Stimulated activated CD4-positive, alpha-beta T cell treated with anti-CD3 and anti-CD28 coated beads, Interleukin-4, amount 100 ng/mL, for 24 hours (primary cell): ENCODE results near the gene ZG16B.
A peak's percentile ranks its signal among the peaks of the same experiment; 100 is the strongest.

ENCODE experiments used
- DNase-seq: peaks from one replicate; pipeline ENCODE4 v3.0.0-alpha.2; 2020

Gene ZG16B, protein sequence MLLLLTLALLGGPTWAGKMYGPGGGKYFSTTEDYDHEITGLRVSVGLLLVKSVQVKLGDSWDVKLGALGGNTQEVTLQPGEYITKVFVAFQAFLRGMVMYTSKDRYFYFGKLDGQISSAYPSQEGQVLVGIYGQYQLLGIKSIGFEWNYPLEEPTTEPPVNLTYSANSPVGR

DNA sequence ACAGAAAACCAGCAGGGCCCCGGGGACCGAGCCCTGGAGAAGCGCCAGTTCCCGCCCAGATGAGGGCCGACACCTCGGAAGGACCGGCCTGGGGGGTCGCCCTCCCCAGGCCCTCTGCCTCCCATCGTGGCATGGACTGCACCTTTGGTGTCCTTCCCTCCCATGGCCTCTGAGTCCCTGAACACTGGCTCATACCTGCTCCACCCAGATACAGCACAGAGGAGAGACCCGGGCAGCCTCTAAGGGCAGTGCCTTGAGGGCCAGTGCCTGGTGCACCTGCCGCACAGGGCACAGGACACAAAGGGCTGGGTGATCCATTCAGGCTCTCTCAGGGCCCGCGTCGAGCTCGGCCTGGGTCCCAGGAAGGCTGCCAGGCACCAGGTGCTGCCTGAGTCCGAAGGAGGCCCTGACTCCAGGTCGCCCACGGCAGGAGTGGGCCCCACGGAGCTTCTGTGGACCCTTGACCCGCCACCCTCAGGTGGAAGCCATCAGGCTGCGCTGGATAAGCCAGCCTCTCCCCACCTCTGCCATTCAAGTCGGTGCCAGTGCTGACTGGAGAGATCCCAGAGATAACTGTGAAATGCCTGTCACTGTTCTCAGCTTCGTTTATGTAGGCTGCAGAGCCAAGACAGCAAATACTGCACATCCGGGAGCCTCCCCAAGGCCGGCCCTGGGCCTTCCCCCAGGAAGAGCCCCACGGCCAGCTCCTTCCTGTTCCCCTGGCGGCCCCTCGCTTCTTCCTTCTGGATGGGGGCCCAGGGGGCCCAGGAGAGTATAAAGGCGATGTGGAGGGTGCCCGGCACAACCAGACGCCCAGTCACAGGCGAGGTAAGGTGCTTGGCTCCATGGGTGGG lies at the start of gene ZG16B:
Gene ZG16B (plus strand): TSS at position 803 of the 854 bp plus-strand sequence. CDS start 139 bp downstream, outside the sequence.
- DNase-seq, result no peak

DNA sequence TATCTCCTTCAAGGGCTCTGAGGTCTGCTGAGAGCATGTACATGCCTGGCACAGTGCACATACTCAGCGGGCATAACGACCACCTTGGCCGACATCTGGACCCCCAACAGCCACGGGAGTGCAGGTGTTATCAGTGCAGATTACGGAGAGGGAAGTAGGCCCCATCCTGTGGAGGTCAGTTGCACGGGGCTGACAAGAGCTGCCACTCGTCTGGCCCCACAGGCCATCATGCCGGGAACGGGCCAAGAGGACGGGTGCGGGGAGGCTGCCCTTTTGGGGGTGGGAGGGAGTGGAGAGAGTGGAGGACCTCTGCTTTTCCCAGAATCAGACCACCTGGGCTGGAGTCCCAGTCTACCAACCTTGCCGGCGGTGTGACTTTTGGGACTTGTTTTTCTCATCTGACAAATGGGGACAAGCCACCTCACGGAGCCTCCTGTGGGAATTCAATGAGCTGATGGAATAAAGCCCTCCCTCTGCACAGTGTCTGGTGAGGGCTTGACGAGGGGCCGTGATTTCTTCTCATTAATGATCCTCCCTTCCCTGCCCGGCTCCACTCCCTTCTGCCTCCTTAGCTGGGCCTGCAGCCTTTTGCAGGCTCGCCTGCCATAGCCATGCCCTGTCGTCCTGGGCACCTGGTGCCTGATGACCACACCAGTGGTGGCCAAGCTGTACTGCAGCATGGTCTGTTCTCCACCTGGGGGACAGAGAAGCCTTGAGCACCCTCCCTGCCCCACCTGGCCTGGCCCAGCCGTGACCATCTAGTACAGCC lies 47.3 kb upstream of the ZG16B start:
- no peak for DNase-seq

DNA sequence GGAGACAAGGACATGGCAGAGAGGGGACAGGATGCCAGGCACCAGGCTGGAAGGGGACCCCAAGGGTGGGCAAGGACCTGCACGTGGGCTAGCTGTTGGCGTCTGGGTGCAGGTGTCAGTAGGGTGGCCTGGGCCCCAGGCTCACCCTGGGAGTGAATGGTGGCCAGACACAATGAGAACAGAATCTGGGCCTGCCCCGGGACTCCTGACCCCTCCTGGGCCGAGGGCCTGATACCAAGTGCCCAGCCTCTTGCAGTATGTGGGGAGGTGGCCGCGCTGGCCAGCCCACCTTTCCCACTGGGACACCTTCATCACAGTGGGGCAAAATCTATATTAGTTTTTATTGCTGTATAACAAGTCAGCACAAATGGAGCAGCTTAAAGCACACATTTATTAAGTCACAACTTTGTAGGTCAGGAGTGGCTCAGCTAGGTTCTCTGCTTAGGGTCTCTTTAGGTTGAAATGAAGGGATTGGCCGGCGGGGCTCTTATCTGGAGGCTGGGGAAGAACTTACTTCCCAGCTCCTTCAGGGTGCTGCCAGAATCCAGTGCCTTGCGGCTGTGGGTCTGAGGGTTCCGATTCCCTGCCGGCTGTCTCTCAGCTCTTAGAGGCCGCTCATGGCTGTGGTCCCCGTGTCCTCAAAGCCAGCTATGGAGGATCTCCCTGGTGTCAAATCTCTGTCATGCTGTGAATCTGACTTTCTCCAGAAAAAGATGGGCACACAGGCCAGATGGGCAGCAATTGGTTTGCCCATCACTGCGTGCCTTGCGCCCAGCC lies 46.3 kb upstream of the ZG16B start:
- DNase-seq, result no peak

DNA sequence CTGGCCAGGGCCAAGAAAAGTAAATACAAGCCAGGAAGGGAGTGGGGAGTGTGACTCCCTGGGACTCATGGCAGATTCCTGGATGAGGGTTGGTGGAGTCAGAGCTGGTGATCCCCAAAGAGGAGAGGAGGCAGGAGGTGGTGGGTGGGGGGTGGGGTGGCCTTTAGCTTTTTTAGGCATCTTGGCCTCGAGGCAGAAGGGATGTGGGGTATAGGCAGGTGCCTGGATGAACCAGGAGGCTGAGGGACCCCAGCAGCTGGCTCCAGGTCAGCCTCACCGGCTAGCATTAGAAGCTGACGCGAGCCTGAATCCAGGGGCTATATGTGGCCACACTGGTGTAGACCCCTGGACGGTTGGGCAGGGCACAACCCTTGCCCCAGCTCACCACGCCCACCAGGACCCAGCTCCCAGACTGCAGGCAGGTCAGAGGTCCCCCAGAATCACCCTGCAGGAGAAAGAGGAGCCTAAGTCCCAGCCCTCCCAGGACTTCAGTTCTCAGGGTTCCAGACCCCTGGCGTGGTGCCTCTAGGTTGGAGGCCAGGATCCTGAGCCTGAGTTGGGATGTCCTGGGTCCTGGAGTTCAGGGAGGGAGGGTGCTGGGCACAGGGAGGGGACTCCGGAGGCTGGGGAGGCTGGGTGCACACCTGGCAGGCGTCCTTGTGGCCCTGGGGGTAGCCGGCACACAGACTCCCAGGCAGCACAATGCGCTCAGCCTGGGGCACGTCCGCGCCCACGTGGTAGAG lies 45.6 kb upstream of the ZG16B start:
- DNase-seq, result no peak

DNA sequence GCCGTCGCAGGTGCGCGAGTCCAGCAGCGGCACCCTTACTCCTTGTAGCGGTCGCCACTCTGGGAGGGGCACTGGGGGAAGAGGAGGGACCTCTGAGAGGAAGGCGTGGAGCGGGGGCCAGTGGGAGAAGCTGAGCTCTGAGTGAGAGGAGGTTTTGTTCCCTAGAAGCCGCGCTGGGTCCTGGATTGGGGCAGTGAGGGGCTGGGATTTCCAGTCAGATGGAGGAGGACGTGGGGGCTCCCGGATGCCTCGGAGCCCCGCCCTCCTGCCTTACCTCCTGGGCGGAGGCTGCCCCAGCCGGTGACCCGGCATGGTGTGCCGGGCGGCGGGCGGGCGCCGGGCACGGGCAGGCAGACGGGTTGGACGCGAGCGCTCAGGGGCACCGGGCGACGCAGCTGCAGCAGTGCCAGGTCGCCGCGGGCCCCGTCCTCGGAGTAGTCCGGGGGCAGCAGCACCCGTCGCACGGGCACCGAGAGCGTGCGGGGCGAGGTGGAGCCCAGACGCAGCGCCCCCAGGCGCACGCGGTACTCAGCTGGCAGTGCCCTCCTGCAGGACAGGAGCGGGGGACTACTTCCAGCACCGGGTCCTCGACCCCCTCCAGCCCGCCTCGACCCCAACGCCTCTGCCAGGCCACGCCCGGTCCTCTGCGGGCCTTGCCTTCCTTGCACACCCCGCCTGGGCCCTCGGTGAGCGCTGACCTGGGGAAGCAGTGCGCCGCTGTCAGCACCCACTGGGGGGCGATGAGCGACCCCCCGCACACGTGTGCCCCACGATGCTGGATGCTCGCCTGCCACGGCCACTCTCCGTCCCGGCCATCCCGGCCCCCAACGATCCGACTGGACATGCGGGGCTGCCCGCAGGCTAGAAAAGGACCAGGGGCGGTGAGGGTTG lies 44.8 kb upstream of the ZG16B start:
- peak; percentile 33 for DNase-seq

DNA sequence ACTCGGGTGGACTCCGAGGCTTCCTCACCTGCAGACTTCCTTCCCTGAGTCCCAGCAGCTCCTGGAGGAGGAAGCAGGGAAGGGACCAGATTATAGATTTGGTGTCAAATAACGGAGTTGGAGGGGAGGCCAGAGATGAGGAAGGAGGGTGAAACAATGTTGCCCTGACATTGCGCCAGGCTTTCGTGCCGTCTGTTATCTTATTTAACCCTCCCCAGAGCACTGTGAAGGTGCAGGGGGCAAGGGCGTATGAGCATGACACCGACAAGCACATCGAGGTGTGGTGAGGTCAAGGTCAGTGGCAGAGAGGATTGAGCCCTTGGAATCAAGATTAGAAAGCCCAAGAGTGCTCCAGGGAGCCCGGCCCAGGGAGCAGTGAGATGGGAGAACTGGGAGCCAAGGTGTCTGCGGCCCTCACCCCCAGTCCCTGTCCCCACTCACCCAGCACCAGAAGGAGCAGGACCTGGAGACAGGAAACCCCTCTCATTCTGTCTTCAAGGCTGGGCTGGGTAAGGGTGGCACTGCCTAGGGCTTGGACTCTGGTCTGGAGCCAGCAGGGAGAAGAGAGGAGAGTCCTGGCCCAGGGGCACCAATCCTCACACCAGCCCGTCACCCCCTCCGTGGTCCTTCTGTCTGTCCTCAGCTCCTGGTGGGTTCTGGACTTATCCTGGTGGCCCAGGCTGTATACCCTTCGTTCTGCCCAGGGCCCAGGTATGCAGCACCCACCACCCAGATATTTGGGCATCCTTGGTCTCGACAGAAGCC lies 43.9 kb upstream of the ZG16B start:
- DNase-seq, result no peak

DNA sequence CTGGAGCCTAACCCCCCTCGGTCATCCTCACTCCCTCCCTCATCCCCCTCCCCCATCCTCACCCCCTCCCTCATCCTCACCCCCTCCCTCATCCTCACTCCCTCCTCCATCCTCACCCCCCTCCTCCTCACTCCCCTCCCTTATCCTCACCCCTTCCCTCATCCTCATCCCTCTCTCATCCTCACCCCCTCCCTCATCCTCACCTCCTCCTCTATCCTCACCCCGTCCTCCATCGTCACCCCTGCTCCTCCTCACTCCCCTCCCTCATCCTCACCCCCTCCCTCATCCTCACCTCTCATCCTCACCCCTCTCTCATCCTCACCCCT lies 43.3 kb upstream of the ZG16B start:
- no peak for DNase-seq

DNA sequence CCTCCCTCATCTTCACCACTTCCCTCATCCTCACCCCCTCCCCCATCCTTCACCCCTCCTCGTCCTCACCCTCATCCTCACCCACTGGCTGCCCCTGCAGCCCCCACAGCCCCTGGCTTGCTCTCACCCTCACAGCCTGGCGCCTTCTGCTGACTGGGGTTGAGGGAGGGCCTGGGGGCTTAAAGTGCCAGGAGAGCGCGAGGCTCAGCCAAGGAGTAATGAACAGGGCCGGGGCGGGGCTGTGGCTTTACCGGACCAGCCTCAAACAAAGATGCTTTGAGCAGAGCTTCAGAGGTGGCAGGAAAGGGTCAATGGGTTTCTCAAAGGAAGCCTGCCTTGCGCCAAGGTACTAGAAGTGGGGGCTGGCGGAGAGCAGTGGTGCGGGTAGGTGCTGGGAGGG lies 42.7 kb upstream of the ZG16B start, which contains the start of gene PRSS33:
Gene PRSS33 (minus strand): TSS at position 155 of the 400 bp plus-strand sequence. CDS start 1,013 bp downstream, outside the sequence.
- DNase-seq, result no peak

DNA sequence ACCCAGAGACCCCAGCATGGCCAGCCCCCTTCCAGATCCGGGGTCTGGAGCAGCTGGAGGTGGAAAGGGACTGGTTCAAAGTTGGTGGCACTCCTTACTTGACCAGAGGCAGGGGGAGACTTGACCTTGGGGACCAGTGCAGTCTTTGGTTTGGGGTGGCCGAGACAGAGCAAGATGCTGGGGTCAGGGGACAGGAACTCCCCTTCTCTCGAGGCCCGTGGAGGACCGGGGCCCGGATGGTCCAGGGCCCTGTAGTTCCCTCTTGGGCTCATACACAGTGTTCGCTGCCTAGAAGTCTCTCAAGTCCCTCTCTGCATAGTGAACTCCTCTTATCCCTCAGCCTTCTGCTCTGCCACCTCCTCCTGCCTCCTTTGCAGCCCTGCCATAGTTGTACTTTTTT lies 42.1 kb upstream of the ZG16B start:
- no peak for DNase-seq

DNA sequence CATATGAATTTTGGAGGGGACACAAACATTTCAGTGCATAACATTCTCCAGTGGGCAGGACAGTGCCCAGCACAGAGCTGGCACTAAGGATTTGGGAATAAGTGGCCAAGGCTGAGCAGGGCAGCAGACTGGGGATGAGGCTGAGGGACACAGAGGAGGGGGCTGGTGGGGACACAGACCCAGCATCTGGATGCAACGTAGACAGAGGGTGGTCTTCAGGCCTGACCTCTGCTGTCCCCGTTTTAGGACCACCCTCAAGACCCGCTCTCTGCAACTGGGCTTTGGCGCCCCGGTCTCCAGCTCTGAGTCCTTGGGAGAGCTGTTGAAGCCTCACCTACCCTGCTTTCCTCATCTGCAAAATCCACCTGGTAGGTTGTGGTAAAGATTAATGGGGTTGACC lies 39.5 kb upstream of the ZG16B start:
- DNase-seq, result no peak

DNA sequence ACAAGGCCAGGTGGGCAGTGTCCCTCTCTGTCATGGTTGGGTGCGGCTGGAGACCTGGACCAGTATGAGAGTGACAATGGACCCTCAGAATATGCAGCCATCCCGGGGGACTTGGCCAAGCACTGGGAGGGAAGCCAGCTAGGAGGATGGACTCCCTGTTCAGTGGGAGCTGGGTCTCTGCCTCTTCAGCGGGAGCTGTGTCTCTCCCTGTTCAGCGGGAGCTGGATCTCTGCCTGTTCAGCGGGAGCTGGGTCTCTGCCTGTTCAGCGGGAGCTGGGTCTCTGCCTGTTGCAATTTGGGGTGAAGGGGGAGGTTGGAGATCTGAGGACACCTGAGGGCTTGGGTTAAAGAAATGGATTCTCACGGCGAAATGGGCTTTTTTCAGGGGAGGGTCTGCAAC lies 38.9 kb upstream of the ZG16B start:
- no peak for DNase-seq

DNA sequence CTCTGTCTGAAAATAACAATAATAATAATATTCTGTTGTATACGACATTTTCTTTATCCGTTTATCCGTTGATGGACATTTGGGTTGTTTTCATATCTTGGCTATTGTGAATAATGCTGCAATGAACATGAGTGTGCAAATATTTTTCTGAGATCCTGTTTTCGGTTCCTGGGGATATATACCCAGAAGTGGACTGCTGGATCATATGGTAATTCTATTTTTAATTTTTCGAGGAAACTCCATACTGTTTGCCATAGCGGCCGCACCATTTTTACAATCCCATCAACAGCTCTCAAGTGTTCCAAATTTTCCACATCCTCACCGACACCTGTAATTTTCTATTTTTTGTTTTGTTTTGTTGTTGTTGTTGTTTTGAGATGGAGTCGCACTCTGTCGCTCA lies 37.2 kb upstream of the ZG16B start:
- DNase-seq, result no peak

DNA sequence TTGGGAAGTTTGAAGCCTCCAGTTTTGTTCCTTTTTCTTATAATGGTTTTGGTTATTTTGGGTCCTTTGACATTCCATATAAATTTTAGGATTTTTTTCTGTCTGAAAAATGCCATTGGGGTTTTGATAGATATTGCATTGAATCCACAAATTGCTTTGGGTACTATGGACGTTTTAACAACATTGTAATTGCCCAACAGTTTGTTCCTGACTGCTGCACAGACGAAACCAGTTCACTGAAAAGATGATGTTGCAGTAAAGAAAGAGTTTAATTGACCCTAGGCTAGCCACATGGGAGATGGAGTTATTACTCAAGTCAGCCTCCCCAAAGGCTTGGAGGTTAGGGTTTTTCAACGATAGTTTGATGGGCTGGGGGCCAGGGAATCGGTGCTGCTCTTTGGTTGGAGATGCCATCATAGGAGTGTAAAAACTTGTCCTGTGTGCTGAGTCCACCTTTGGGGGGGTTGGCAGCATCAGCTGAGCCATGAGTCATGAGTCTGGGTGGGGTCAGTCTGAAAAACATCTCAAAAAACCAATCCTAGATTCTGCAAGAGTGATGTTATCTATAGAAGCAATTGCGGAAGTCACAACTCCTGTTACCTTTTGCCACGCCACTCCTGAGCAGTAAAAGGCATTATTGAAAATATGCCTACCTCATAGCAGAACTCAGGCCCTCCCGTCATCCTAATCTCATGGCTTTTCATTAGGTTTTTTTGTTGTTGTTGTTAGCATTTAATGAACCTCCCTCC lies 34.5 kb upstream of the ZG16B start:
- DNase-seq, result no peak

DNA sequence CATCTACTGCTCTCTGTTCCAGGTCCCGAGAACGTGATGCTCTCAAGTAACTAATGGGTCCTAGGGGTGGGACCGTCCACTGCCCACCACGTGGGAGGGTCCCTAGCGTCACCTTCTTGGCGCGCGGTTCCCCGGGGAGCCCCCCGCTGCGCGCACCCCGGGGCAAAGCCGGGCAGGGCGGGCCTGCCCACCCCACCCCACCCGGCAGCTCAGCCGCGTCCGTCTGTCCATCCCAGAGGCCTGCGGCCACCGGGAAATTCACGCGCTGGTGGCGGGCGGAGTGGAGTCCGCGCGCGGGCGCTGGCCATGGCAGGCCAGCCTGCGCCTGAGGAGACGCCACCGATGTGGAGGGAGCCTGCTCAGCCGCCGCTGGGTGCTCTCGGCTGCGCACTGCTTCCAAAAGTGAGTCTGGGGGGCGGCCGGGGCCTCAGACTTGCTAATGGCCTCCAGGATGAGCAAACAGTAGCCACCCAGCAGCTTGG lies 31.3 kb upstream of the ZG16B start:
- DNase-seq, result no peak

DNA sequence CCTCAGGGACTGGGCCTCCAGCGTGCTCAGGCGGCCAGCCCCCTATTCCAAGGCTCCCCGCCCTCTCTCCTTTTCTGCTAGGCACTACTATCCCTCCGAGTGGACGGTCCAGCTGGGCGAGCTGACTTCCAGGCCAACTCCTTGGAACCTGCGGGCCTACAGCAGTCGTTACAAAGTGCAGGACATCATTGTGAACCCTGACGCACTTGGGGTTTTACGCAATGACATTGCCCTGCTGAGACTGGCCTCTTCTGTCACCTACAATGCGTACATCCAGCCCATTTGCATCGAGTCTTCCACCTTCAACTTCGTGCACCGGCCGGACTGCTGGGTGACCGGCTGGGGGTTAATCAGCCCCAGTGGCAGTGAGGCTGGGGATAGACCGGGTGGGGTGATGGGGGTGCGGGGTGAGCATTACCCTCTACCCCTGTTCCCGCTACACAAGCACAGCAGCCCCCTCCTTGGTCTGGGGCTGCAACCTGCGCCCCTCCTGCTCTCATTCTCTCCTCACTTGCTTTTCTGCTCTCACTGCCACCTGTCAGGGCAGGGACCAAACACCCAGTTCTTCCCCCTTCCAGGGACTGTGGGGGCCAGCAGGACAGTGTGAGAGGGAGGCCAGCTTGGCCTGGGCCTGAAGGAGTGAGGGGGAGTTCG lies 30.8 kb upstream of the ZG16B start:
- DNase-seq, result no peak

DNA sequence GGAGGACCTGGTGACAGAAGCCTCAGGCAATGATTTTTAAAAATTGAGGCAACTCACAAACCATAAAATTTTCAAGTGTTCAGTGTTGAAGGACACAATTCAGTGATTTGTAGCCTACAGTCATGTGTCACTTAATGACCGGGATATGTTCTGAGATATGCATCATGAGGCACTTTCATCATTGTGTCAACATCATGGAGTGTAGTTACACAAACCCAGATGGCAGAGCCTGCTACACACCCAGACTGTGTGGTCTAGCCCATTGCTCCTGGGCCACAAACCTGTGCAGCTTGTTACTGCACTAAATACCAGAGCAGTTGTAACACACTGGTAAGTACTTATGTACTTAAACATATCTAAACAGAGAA lies 30.3 kb upstream of the ZG16B start:
- DNase-seq, result no peak

DNA sequence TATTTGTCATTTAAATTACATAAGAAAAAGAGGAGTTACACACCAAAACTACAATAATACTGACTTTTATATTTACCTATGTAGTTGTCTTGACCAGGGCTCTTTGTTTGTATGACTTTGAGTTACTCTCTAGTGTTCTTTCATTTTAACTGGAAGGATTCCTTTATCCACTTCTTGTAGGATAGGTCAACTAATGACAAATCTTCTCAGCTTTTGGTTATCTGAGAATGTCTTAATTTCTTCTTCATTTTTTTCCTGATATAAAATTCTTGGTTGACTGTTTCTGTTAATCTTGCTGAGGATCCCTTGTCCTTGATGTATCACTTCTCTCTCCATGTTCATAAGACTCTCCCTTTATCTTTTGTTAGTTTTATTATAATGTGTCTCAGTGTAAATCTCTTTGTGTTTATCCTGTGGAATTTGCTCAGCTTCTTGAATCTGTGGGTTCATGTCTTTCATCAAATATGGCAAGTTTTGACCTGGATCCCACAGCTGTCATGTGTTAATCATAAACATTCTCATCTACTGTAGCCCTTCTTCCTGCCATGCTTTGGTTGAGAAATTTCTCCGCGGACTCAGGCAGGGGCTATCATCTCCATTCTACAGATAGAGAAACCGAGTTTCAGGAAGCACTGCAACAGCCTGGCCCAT lies 26.4 kb upstream of the ZG16B start:
- DNase-seq, result no peak

DNA sequence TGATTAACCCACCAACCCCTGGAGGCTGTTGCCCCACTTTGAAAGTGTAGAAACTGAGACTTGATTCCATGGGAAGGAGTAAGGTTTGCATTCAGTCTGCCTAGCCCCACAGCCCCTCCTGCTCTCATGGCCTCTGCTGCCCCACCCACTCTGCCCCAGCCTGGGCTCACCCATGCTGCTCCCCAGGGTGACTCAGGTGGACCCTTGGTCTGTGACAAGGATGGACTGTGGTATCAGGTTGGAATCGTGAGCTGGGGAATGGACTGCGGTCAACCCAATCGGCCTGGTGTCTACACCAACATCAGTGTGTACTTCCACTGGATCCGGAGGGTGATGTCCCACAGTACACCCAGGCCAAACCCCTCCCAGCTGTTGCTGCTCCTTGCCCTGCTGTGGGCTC lies 25.4 kb upstream of the ZG16B start:
- DNase-seq, result no peak

DNA sequence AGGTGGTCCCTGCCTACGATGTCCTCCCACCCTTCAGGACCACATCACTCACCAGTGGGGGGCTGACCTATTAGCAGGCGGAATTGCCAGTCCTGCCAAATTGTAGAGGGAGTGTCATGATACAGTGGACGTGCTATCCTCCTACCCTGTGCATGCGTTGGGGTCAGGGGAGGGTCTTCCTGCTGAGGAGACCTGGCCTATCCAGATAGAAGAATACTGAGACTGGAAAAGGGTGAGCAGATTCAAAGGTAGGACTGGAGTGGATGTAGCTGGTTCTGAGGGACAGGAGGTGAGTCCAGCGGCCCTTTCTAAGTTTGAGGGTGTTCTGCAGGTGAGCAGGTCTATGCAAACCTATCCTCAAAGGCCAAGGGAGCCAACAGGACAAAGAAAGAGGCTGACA lies 23.8 kb upstream of the ZG16B start:
- DNase-seq, result no peak
